GM18861 (cell line): Measurements from ENCODE around the gene POLR2L.

Experiments used
- ATAC-seq: cut with Tn5 transposase; IDR thresholded peaks from one replicate; pipeline ENCODE4 v1.9.1; 2021; ENCODE audit not compliant: unreplicated experiment

Gene POLR2L

DNA sequence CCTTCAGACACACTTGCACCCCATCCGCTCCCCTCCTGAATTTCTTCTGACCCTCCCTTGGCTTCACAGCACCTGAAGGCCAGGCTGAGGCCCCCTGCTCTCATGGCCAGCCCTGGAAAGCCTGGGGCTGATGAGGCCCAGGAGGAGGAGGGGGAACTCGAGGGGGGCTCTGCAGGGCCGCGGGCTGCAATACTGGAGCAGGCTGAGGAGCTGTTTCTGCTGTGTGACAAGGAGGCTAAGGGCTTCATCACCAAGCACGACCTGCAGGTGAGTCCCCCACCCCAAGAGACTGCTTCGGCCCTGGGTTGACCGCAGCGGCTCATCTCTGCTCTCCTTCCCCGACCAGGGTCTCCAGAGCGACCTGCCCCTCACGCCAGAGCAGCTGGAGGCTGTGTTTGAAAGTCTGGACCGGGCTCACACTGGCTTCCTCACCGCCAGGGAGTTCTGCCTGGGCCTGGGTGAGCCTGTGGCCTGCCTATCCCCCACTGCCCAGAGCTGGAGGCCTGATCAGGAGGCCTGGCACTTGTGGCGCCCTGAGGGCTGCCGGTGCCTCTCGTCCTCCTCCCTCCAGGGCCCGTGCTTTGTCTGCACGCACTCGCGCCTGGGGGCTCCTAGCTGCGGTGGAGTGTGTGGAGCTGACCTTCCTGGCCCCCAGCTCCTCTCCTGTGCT is 13.7 kb downstream of the POLR2L start:
- no peak for ATAC-seq

DNA sequence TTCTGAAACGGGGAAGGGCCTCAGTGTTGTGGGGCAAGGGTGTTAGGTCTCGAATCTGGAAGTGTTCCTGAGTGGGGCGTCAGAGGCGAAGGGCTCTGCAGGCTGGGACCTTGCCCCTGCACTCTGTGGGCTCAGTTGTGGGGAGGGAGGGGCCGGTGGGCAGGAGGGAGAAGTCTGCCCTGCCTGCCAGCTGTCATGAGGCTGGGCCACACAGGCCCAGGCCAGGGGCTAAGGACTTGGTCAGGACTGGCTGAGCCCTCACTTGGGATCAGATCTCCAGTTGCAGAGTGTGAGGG is 14.5 kb downstream of the POLR2L start, which contains the start of gene CRACR2B:
CRACR2B (plus strand) TSS at position 23 of the 296 bp plus-strand sequence. CDS start 689 bp downstream, outside the sequence.
- no peak for ATAC-seq

GRCh38 chr11:827146-827896 is 15.0 kb downstream of the POLR2L start:
- no peak for ATAC-seq

DNA sequence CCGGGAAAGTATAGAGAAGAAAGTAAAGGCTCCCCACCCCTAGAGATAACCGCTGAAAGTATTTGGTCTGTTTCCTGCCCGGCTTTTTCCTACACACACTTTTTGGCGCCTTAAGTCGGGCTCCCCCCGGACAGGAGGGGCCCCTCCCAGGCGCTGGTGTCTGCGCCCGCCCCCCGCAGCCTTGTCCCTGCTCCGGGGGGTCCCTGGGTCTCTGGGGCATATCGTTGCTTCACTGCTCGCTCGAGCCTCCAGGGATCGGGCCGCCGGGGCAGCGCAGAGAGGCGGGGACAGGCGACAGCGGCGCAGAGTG is 15.5 kb downstream of the POLR2L start:
- ATAC-seq: no peak

DNA sequence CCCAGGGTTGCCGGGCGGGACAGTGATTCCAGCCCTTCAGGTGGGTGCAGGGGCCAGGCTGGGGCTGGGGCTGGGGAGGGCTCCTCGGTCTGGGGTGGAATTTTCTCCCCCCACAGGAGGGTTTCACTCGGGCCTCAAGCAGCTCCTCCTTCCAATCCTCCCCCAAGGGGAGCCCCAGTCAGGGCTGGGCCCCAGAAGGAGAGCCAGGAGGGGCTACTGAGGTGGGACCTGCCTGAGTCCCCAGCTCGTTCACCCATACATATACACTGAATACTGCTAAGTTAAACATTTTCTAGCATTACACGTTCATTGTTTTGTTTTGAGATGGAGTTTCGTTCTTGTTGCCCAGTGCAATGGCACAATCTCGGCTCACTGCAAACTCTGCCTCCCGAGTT is 16.1 kb downstream of the POLR2L start:
- no peak for ATAC-seq

- no peak for ATAC-seq
These were observed 16.7 kb downstream of the POLR2L start for GRCh38 chr11:825366-826226.

- ATAC-seq: no peak
These were observed 17.4 kb downstream of the POLR2L start for GRCh38 chr11:824942-825341.

DNA sequence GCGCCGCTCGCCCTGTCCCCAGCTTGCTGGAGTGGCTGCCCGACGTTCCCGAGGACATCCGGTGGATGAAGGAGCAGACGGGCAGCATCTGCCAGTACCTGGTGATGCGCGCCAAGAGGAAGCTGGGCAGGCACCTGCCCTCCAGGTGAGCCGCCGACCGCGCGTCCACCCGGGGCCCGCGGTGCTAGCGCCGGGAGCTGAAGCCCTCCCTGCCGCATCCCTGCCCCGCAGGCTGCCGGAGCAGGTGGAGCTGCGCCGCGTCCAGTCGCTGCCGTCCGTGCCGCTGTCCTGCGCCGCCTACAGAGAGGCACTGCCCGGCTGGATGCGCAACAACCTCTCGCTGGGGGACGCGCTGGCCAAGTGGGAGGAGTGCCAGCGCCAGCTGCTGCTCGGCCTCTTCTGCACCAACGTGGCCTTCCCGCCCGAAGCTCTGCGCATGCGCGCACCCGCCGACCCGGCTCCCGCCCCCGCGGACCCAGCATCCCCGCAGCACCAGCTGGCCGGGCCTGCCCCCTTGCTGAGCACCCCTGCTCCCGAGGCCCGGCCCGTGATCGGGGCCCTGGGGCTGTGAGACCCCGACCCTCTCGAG is 17.9 kb downstream of the POLR2L start:
- no peak for ATAC-seq

DNA sequence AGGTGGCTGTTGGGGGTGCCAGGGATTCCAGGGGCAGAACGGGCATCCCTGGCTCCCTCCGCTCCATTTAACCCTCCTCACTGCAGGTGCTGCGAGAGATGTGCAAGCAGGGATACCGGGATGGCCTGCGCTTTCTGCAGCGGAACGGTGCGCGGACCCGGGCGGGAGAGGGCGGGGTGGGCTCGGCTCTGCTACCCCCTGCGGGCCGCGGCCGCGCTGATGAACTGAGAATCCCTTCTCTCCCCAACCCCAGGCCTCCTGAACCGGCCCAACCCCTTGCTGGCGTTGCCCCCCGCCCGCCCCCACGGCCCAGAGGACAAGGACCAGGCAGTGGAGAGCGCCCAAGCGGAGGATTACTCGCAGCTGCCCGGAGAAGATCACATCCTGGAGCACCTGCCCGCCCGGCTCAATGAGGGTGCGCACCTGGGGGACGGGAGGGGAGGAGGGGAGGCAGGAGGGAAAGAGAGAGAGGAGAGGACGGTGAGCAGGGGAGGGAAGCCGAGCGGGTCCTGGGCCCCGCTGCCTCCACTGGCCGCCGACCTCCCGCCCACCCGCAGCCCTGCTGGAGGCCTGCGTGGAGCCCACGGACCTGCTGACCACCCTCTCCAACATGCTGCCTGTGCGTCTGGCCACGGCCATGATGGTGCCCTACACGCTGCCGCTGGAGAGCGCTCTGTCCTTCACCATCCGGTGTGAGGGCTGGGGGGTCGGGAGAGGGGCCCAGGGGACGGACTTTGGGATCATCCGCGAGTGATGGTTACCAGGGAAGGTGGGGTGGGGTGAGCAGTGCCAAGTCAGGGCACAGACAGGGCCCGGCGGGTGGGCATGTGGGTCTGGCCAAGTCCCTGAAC is 18.7 kb downstream of the POLR2L start:
- ATAC-seq: no peak

DNA sequence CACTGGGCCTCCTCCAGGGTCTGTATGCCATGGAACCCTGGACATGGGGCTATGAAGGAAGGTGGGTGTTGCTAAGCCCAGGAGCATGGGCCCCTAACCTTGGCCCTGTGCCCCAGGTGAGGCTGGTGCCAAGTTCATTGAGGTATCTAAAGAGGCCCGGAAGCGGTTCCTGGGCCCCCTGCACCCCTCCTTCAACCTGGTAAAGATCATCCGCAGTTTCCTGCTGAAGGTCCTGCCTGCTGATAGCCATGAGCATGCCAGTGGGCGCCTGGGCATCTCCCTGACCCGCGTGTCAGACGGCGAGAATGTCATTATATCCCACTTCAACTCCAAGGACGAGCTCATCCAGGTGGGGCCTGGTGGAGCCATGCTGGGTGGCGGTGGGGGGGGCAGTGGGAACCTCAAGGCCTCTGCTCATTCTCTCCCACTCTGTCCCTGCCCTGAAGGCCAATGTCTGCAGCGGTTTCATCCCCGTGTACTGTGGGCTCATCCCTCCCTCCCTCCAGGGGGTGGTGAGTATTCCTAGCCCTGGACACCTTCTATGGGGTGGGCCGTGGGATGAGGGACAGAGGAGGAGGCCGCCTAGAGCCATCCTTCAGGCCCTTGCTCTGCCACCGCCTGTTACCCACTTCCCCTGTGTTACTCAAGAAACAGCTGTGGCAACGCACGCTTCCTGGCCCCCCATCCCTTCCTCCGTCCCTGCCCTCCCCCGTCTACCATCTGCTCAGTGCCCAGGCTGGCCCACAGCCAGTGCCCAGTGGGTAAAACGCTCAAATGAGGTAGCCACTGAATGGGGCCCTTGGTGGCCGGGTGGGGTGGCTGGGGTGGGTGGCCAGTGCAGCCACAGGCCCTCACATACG is 20.6 kb downstream of the POLR2L start:
- ATAC-seq: no peak

GRCh38 chr11:820655-821511 is 21.4 kb downstream of the POLR2L start:
- no peak for ATAC-seq

DNA sequence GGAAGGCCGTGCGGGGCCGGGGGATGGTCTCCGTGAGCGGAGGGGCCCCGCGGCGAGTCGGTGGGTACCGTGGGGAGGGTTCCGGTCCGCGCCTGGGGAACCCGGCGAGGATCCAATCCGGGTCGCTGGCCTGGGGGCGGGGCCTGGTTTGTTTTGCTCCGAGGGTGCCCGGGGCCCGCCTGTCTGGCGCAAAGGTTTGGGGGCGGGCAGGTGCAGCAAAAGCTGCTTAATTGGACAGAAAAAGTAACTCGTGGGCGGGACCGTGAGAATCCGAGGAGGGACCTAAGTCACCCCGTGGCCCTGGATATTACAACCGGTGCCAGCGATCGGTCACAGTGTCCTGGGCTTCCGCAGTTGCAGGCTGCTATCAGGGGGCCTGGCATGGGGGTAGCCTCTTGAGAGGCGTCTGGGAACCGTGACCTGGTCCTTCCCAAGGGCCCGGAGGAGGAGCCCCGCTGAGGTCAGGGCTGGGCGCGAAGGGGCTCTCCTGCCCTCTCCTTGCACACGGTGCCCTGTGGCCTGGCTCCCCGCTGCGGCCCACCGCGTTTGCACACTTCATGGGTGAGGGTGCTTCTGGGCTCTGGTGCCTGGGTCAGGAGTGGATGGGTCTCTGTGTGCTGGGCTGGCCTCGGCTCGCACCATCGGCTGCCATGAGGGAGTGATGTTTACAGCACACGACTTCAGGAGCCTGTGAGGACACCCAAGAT is 22.2 kb downstream of the POLR2L start:
- ATAC-seq: peak; percentile 40

- peak; percentile 49 for ATAC-seq
These were observed 23.0 kb downstream of the POLR2L start for GRCh38 chr11:819129-819931.

GRCh38 chr11:818396-819128 is 23.8 kb downstream of the POLR2L start, which contains the start of gene PNPLA2:
PNPLA2 (plus strand) TSS chr11:818914; CDS start chr11:819719, 805 bp downstream.
- no peak for ATAC-seq

GRCh38 chr11:816433-816779 is 25.9 kb downstream of the POLR2L start:
- no peak for ATAC-seq

DNA sequence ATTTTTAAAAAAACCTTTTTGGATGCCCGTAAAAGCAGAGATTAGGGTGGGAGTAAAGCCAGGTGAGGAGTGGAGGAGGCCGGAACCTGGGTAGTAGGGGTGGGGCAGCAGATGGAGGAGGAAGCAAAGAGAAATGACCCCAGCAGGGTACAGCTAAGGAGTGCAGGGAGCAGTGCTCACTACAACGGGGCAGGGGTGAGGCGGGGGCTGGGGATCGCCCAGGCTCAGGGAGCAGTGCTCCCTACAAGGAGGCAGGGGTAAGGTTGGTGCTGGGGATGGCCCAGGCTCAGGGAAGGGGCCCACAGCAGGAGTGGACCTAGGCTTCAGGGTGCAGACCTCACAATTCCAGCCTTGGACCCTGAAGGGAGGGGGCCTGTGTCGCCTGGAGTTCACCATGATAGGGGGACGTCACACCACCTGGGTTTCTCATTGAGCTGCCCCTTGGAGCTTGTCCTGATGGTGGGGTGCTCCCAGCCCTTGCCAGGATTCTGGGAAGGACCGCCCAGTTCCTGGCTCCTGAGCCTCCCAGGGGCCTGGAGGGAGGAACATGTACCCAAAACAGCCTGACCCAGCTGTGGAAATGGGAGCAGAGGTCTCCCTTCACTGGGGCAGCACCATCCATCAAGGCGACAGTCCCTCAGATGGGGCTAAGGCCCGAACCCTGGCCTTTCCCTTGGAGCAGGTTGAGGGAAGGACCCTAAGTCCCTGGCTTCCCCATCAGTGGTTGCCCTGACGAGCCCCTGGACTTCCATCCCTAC is 26.5 kb downstream of the POLR2L start:
- no peak for ATAC-seq
